Measurements from ENCODE around the gene FLOT2.
A peak's percentile ranks its signal among the peaks of the same experiment; 100 is the strongest.
"Not testable (repeated sequence)": the region's sequence is repeated elsewhere in the genome, so short reads cannot be mapped to it uniquely, and the experiment has no call there.

Gene FLOT2

DNA sequence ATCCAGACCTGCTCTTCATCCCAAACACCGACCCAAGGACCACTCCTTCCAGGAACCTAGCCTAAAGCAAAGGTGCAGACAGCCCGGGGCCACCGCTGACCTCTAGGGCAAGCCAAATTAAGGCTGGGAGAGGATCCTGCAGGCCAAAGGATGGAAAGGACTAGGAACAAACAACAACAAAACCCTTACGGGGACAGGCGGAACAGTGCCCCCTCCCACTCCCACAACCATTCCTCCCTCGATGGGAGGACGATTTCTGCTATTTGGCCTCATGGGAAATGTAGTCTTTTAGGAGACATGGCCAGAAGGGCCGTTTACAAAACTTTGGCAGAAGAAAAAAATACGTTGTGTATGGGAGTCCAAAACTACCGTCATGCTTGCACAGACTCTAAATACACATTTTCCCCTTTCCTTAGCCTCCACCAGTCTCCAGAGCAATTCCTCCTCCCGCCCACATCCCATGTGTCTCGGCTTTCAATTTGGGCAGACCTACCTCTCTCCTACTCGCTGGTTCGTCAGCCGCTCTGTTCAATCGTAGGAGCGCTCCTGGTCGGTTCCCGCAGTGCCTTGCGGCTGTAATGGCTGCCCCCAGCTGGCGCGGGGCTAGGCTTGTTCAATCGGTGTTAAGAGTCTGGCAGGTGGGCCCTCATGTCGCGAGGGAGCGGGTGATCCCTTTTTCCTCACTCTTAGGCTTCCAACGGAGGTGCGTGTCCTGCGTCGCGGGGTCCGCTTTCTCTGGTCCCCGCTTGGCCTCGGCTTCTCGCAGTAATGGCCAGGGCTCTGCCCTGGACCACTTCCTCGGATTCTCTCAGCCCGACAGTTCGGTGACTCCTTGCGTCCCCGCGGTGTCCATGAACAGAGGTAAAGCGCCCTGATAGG is 42.8 kb downstream of the FLOT2 start, which contains the start of gene ERAL1:
TSS of gene ERAL1 (plus strand) at position 560 of the 879 bp plus-strand sequence. CDS start at position 579, 19 bp downstream.
- ChIA-PET CTCF (no interaction called here), POLR2A (interaction anchor here (1.0 to 2.1 kb wide), 5 partner anchors 11 to 105 kb away, joined by 3 to 20 read pairs (median 4); partner anchors contain the start of gene FAM222B)
- TF ChIP-seq SUZ12 (IDR thresholded peaks at IDR 0.05), result no peak
- peak; percentile 33 for TF ChIP-seq ELF4 (IDR thresholded peaks at IDR 0.05)
- TF ChIP-seq L3MBTL2 (conservative IDR thresholded peaks at IDR 0.05), result peak; percentile 65
- TF ChIP-seq LEF1 (IDR thresholded peaks at IDR 0.05; ENCODE audit: borderline replicate concordance), result no peak
- TF ChIP-seq FOXA1 (IDR thresholded peaks at IDR 0.05), result no peak
- TF ChIP-seq, protein P1, sequence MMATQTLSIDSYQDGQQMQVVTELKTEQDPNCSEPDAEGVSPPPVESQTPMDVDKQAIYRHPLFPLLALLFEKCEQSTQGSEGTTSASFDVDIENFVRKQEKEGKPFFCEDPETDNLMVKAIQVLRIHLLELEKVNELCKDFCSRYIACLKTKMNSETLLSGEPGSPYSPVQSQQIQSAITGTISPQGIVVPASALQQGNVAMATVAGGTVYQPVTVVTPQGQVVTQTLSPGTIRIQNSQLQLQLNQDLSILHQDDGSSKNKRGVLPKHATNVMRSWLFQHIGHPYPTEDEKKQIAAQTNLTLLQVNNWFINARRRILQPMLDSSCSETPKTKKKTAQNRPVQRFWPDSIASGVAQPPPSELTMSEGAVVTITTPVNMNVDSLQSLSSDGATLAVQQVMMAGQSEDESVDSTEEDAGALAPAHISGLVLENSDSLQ (IDR thresholded peaks at IDR 0.05), result no peak
- TF ChIP-seq ARNT (IDR thresholded peaks at IDR 0.05), result no peak
- TF ChIP-seq HDGF (IDR thresholded peaks at IDR 0.05; ENCODE audit: borderline replicate concordance), result no peak
- TF ChIP-seq SP1 (IDR thresholded peaks at IDR 0.05), result no peak
- peak; percentile 81 for DNase-seq (ENCODE audit: extremely low spot score)

DNA sequence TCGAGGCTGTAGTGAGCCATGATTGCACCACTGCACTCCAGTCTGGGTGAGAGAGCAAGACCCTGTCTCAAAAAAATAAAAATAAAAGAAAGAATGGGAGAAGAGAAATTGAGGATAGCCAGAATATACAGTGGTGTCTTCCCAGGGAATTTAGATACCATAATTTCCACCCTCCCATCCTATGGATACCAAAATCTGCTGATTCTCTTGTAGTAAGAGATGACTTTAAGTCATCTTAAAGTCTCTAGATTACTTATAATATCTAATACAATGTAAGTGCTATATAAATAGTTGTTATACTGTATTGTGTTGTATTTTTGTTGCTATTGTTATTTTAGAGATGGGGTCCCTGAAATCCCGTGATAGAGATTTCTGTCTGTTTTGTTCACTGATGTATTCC is 44.2 kb downstream of the FLOT2 start:
- ChIA-PET POLR2A (interaction anchor here (1.4 kb wide), 1 partner anchor 10 kb away, joined by 20 read pairs; the partner anchor contains the start of gene FAM222B), CTCF (no interaction called here)
- no peak for TF ChIP-seq BHLHE40 (IDR thresholded peaks at IDR 0.05; ENCODE audit: borderline replicate concordance)
- TF ChIP-seq L3MBTL2 (conservative IDR thresholded peaks at IDR 0.05), result no peak
- TF ChIP-seq LEF1 (IDR thresholded peaks at IDR 0.05; ENCODE audit: borderline replicate concordance), result no peak
- TF ChIP-seq TARDBP (IDR thresholded peaks at IDR 0.05), result no peak
- TF ChIP-seq, protein P1 (IDR thresholded peaks at IDR 0.05), result no peak
- no peak for TF ChIP-seq SUZ12 (IDR thresholded peaks at IDR 0.05)
- TF ChIP-seq SP1 (IDR thresholded peaks at IDR 0.05), result no peak
- no peak for TF ChIP-seq ZNF384 (IDR thresholded peaks at IDR 0.05)
- TF ChIP-seq HDGF (IDR thresholded peaks at IDR 0.05; ENCODE audit: borderline replicate concordance), result no peak
- no peak for TF ChIP-seq FOXA1 (IDR thresholded peaks at IDR 0.05)
- no peak for TF ChIP-seq ARNT (IDR thresholded peaks at IDR 0.05)
- TF ChIP-seq NFRKB (IDR thresholded peaks at IDR 0.05), result no peak
- no peak for DNase-seq (ENCODE audit: extremely low spot score)

DNA sequence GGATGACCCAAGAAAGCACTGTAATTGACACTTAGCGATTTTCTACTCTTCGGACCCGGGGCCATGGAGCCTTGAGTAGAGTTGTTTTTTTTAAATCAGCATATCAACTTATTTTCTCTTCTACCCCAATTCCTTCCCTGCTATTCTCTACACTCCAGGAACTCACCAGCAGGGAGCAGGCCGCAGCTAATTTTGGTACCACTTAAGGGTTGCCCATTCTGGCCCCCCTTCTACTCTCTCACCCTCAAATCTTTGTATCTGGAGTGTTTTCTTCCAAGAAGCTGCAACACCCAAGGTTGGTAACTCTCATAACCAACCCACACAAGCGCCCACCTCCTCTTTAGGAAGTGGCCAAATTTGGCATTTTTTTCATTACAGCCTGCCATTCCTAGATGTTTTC is 48.3 kb downstream of the FLOT2 start:
- ChIA-PET CTCF (interaction anchor here (0.8 to 1.6 kb wide), 10 partner anchors 16 to 122 kb away, joined by 3 to 5 read pairs (median 3); partner anchors contain the start of gene PHF12), POLR2A (no interaction called here)
- DNase-seq (ENCODE audit: extremely low spot score), result no peak
- TF ChIP-seq L3MBTL2 (conservative IDR thresholded peaks at IDR 0.05), result no peak
- no peak for TF ChIP-seq SUZ12 (IDR thresholded peaks at IDR 0.05)
- no peak for TF ChIP-seq TARDBP (IDR thresholded peaks at IDR 0.05)
- no peak for TF ChIP-seq ELF4 (IDR thresholded peaks at IDR 0.05)
- no peak for TF ChIP-seq ZNF384 (IDR thresholded peaks at IDR 0.05)
- TF ChIP-seq FOXM1 (IDR thresholded peaks at IDR 0.05; ENCODE audit: borderline replicate concordance), result no peak
- no peak for TF ChIP-seq FOXK2 (IDR thresholded peaks at IDR 0.05)
- no peak for TF ChIP-seq ARNT (IDR thresholded peaks at IDR 0.05)
- no peak for TF ChIP-seq NFRKB (IDR thresholded peaks at IDR 0.05)
- no peak for TF ChIP-seq CTBP1 (IDR thresholded peaks at IDR 0.05; ENCODE audit: borderline replicate concordance)
- TF ChIP-seq FOXA1 (IDR thresholded peaks at IDR 0.05), result no peak
- no peak for TF ChIP-seq SP1 (IDR thresholded peaks at IDR 0.05)
- no peak for TF ChIP-seq HDGF (IDR thresholded peaks at IDR 0.05; ENCODE audit: borderline replicate concordance)

GRCh38 chr17:28848667-28849066 is 48.9 kb downstream of the FLOT2 start:
- CTCF ChIA-PET, result interaction anchor here (0.8 to 1.6 kb wide), 9 partner anchors 17 to 122 kb away, joined by 3 to 5 read pairs (median 3); partner anchors contain the start of gene PHF12
- POLR2A ChIA-PET, result not testable (repeated sequence)
- DNase-seq (ENCODE audit: extremely low spot score), result peak; percentile 43

GRCh38 chr17:28846699-28847098 is 50.8 kb downstream of the FLOT2 start:
- CTCF ChIA-PET, result not testable (repeated sequence)

DNA sequence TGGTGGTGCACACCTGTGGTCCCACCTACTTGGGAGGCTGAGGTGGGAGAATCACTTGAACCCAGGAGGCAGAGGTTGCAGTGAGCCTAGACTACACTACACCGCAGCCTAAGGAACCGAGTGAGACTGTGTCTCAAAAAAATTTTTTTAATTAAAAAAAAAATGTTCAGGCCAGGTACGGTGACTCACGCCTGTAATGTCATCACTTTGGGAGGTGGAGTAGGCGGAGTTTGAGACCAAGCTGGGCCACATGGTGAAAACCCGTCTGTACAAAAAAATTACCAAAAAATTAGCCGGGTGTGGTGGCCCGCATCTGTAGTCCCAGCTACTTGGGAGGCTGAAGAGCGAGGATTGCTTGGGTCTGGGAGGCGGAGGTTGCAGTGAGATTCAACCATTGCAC is 51.3 kb downstream of the FLOT2 start:
- no peak for DNase-seq (ENCODE audit: extremely low spot score)
- POLR2A ChIA-PET, result interaction anchor here (1.8 kb wide), 1 partner anchor 118 kb away, joined by 4 read pairs; the partner anchor contains the start of gene NEK8
- CTCF ChIA-PET, result no interaction called here
- TF ChIP-seq, protein P1 (IDR thresholded peaks at IDR 0.05), result no peak
- TF ChIP-seq FOXA1 (IDR thresholded peaks at IDR 0.05), result no peak
- TF ChIP-seq SUZ12 (IDR thresholded peaks at IDR 0.05), result no peak
- TF ChIP-seq NFRKB (IDR thresholded peaks at IDR 0.05), result no peak

More at GRCh38 chr17:28846699-28847098, 50.8 kb downstream of the FLOT2 start:
- DNase-seq (ENCODE audit: extremely low spot score); POLR2A ChIA-PET: not testable (repeated sequence)

DNA sequence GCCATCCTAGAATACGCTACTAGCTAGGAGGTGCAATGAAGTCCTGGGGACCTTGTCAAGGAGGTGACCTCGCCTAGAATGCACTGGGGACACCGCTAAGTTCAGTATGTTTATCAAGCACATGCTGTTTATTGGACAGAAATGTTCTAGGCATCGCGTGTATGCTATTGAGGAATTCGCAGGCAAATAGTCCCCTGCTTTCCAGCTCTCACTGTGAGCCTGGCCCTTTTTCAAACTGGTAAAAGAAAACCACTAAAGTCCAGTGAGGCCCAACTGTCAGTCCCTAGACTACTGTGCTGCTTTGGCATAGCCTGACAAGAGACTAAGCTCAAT is 53.8 kb downstream of the FLOT2 start:
- DNase-seq (ENCODE audit: extremely low spot score), result no peak
- ChIA-PET POLR2A (interaction anchor here (0.6 to 3.6 kb wide), 9 partner anchors 10 to 115 kb away, joined by 3 to 22 read pairs (median 5); partner anchors contain the start of genes ERAL1, FLOT2, NEK8 and PHF12), CTCF (interaction anchor here (1.2 kb wide), 2 partner anchors 80 to 116 kb away, joined by 3 to 5 read pairs; partner anchors contain the start of gene NEK8)
- no peak for TF ChIP-seq FOXA1 (IDR thresholded peaks at IDR 0.05)
- TF ChIP-seq SUZ12 (IDR thresholded peaks at IDR 0.05), result no peak
- no peak for TF ChIP-seq SP1 (IDR thresholded peaks at IDR 0.05)
- TF ChIP-seq L3MBTL2 (conservative IDR thresholded peaks at IDR 0.05), result no peak
- TF ChIP-seq ZNF384 (IDR thresholded peaks at IDR 0.05), result no peak
- TF ChIP-seq HDGF (IDR thresholded peaks at IDR 0.05; ENCODE audit: borderline replicate concordance), result no peak
- TF ChIP-seq CTBP1 (IDR thresholded peaks at IDR 0.05; ENCODE audit: borderline replicate concordance), result no peak
- TF ChIP-seq TARDBP (IDR thresholded peaks at IDR 0.05), result no peak
- no peak for TF ChIP-seq BHLHE40 (IDR thresholded peaks at IDR 0.05; ENCODE audit: borderline replicate concordance)
- TF ChIP-seq FOXM1 (IDR thresholded peaks at IDR 0.05; ENCODE audit: borderline replicate concordance), result no peak
- TF ChIP-seq NFRKB (IDR thresholded peaks at IDR 0.05), result no peak
- TF ChIP-seq, protein P1 (IDR thresholded peaks at IDR 0.05), result no peak
- TF ChIP-seq LEF1 (IDR thresholded peaks at IDR 0.05; ENCODE audit: borderline replicate concordance), result no peak
- TF ChIP-seq ARNT (IDR thresholded peaks at IDR 0.05), result no peak
- TF ChIP-seq FOXK2 (IDR thresholded peaks at IDR 0.05), result no peak
- no peak for TF ChIP-seq ELF4 (IDR thresholded peaks at IDR 0.05)

Measured in HEK293T (cell line).